Neural cell (in vitro differentiated cells): ENCODE measurements around the gene OR2V1. TPM values are rescaled to one million over a fixed set of nuclear protein-coding genes. Genes with fewer than 3 reads are reported as not detected.

Experiments used
- H2AFZ ChIP-seq: fragments of 200-600, 300-800 bp; sonication (generic), shearing (Covaris generic); 2 replicates; pipeline ENCODE4 v1.6.0; 2014; ENCODE audit warnings: low read depth, mild to moderate bottlenecking, antibody characterized with exemption, low read length, moderate library complexity
- H3F3A ChIP-seq: fragments of 200-600 bp; shearing (Covaris generic); 2 replicates; pipeline ENCODE4 v1.6.1; 2016; ENCODE audit warnings: mild to moderate bottlenecking, moderate library complexity, mixed read lengths, antibody characterized with exemption, low read length; ENCODE audit not compliant: insufficient read depth, poor library complexity, severe bottlenecking
- H3K27ac ChIP-seq: fragments of 200-600, 300-800 bp; sonication (generic), shearing (Covaris generic); 2 replicates; pipeline ENCODE4 v1.5.1; 2014; ENCODE audit warnings: mild to moderate bottlenecking, low read length, moderate library complexity
- H3K27me3 ChIP-seq: fragments of 300-800, 200-600 bp; sonication (generic), shearing (Covaris generic); 2 replicates; pipeline ENCODE4 v1.6.0; 2014; ENCODE audit warnings: mild to moderate bottlenecking, low read depth, low read length, moderate library complexity; ENCODE audit not compliant: insufficient read depth
- H3K36me3 ChIP-seq: fragments of 300-800, 200-600 bp; sonication (generic), shearing (Covaris generic); 2 replicates; pipeline ENCODE4 v1.5.1; 2014; ENCODE audit warnings: mild to moderate bottlenecking, antibody characterized with exemption, low read length, moderate library complexity; ENCODE audit not compliant: insufficient read depth
- H3K4me2 ChIP-seq: fragments of 300-800, 200-600 bp; sonication (generic), shearing (Covaris generic); 2 replicates; pipeline ENCODE4 v1.6.0; 2014; ENCODE audit warnings: mild to moderate bottlenecking, low read length
- H3K4me3 ChIP-seq: fragments of 300-800, 200-600 bp; sonication (generic), shearing (Covaris generic); 2 replicates; pipeline ENCODE4 v1.5.1; 2014; ENCODE audit warnings: mild to moderate bottlenecking, low read length, moderate library complexity
- H3K79me2 ChIP-seq: fragments of 200-600 bp; shearing (Covaris generic); replicated peaks from 2 replicates; pipeline ENCODE4 v1.6.0; 2014; ENCODE audit warnings: mild to moderate bottlenecking, low read length, moderate library complexity; ENCODE audit not compliant: insufficient read depth
- H3K9ac ChIP-seq: fragments of 300-800, 200-600 bp; sonication (generic), shearing (Covaris generic); 2 replicates; pipeline ENCODE4 v1.6.1; 2016; ENCODE audit warnings: mild to moderate bottlenecking, low read length, mixed read lengths
- H3K9me2 ChIP-seq: fragments of 200-600 bp; shearing (Covaris generic); 2 replicates; pipeline ENCODE4 v1.6.1; 2016; ENCODE audit warnings: mild to moderate bottlenecking, low read length, mixed read lengths; ENCODE audit not compliant: insufficient read depth
- H3K9me3 ChIP-seq: fragments of 200-600, 300-800 bp; sonication (generic), shearing (Covaris generic); 2 replicates; pipeline ENCODE4 v1.6.1; 2016; ENCODE audit warnings: mild to moderate bottlenecking, mixed run types, low read length, moderate library complexity, mixed read lengths
- H4K20me1 ChIP-seq: fragments of 200-600 bp; shearing (Covaris generic); 2 replicates; pipeline ENCODE4 v1.6.1; 2016; ENCODE audit warnings: mild to moderate bottlenecking, mixed run types; ENCODE audit not compliant: insufficient read depth
- CTCF ChIP-seq: fragments of 450-650 bp; IDR thresholded peaks from 2 replicates; pipeline ENCODE4 v1.5.1; 2014; ENCODE audit warnings: antibody characterized with exemption, mild to moderate bottlenecking, moderate library complexity; ENCODE audit not compliant: poor library complexity, severe bottlenecking
- EP300 ChIP-seq: fragments of 450-650 bp; conservative IDR thresholded peaks from 2 replicates; pipeline ENCODE4 v1.6.1; 2014; ENCODE audit warnings: antibody characterized with exemption, mild to moderate bottlenecking, moderate library complexity; ENCODE audit not compliant: poor library complexity, severe bottlenecking
- EZH2 ChIP-seq: fragments of 200-600, 300-800 bp; shearing (Covaris generic), sonication (generic); IDR thresholded peaks from 2 replicates; pipeline ENCODE4 v1.6.1; 2014; ENCODE audit warnings: antibody characterized with exemption, low read length, borderline replicate concordance, mild to moderate bottlenecking; ENCODE audit not compliant: insufficient read depth, poor library complexity, severe bottlenecking
- MXI1 ChIP-seq: fragments of 450-650 bp; conservative IDR thresholded peaks from 2 replicates; pipeline ENCODE4 v1.6.1; 2014; ENCODE audit warnings: antibody characterized with exemption, mild to moderate bottlenecking; ENCODE audit not compliant: poor library complexity, severe bottlenecking
- POLR2AphosphoS5 ChIP-seq: IDR thresholded peaks from 2 replicates; pipeline ENCODE4 v1.6.1; 2012
- RAD21 ChIP-seq: fragments of 450-650 bp; conservative IDR thresholded peaks from 2 replicates; pipeline ENCODE4 v1.6.1; 2014; ENCODE audit warnings: antibody characterized with exemption, mild to moderate bottlenecking, moderate library complexity
- REST ChIP-seq: IDR thresholded peaks from 2 replicates; pipeline ENCODE4 v1.6.1; 2012; ENCODE audit warnings: borderline replicate concordance
- SMC3 ChIP-seq: fragments of 450-650 bp; conservative IDR thresholded peaks from 2 replicates; pipeline ENCODE4 v1.6.1; 2014; ENCODE audit warnings: antibody characterized with exemption, mild to moderate bottlenecking, moderate library complexity; ENCODE audit not compliant: poor library complexity
- TAF1 ChIP-seq: IDR thresholded peaks from 2 replicates; pipeline ENCODE4 v1.6.1; 2012; ENCODE audit warnings: low read depth
- polyA plus RNA-seq: library from polyadenylated mRNA; depleted of rRNA; stranded (reverse); fragments of >200 nt; gene quantifications from 2 replicates; pipeline ENCODE4 v1.2.3, GENCODE V29; 2014

The OR2V1 gene
- polyA plus RNA-seq, 1 donor from 2014 or later: not detected

- Histone ChIP-seq H3K9ac (no peak overlapping the region), H3K4me3 (no peak overlapping the region), H3K9me2 (no peaks in the 10 kb centered on the region), H3K27ac (no peak overlapping the region), H3K27me3 (no peaks in the 10 kb centered on the region), H3K9me3 (no peaks in the 10 kb centered on the region), H3K79me2 (no peaks in the 10 kb centered on the region), H3K4me2 (no peak overlapping the region), H4K20me1 (no peaks in the 10 kb centered on the region), H3F3A (no peaks in the 10 kb centered on the region), H3K36me3 (no peaks in the 10 kb centered on the region), H2AFZ (no peak overlapping the region)
- TF ChIP-seq CTCF: no peak
These were observed 43.7 kb downstream of the OR2V1 start for GRCh38 chr5:181087309-181087708.

- no peak for TF ChIP-seq RAD21
- TF ChIP-seq REST: no peak
- no peak for TF ChIP-seq TAF1
- no peak for TF ChIP-seq MXI1
- TF ChIP-seq EP300: no peak
- no peak for TF ChIP-seq POLR2AphosphoS5
- TF ChIP-seq EZH2: no peak
- no peak for TF ChIP-seq SMC3
- TF ChIP-seq CTCF: no peak
- H3K79me2 ChIP-seq: no peaks in the 10 kb centered on the region
- H3K27ac ChIP-seq: no peak overlapping the region
These were observed 44.1 kb downstream of the OR2V1 start for GRCh38 chr5:181086884-181087205.

More at GRCh38 chr5:181086884-181087205, 44.1 kb downstream of the OR2V1 start:
- Histone ChIP-seq H3K27me3 (no peaks in the 10 kb centered on the region), H4K20me1 (no peaks in the 10 kb centered on the region), H3K4me3 (no peak overlapping the region), H3K9me3 (no peaks in the 10 kb centered on the region), H3K36me3 (no peaks in the 10 kb centered on the region), H3K9ac (no peak overlapping the region), H3K9me2 (no peaks in the 10 kb centered on the region), H2AFZ (no peak overlapping the region), H3K4me2 (no peak overlapping the region), H3F3A (no peaks in the 10 kb centered on the region)
